GM18858 (cell line): ENCODE data around the gene TYW1B.
"Not testable (repeated sequence)": the region's sequence is repeated elsewhere in the genome, so short reads cannot be mapped to it uniquely, and the experiment has no call there.

Experiments
- ATAC-seq: cut with Tn5 transposase; IDR thresholded peaks from one replicate; pipeline ENCODE4 v1.9.1; 2021; ENCODE audit not compliant: unreplicated experiment

TYW1B gene

DNA sequence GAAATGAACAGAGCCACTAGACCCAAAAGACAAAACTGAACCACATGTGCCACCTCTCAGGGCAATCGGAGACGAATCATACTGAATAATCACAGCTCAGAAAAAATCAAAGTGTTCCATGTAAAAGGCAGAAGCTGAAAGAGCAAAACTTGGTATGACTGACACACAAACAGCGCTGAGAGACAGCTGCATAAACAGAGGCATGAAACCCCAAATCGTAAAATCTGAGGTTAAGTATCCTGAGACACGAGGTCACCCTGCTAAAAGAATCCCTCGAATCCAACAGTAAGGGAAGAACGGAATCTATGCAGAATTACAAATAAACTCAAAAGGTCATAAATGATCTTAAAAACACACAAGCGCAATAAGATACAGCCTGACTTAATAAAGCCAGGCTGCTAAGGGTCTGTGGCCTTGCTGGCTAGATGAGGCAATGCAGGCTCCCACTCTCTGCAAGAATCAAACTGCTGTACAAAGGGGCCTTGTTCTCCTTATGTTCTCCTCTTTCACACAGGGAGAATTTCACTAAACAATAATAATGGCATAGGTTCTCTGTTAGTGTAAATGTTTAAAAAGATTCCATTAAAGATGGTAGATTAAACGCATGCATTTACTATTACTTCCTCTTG is 247.7 kb downstream of the TYW1B start:
- ATAC-seq, result not testable (repeated sequence)

- no peak for ATAC-seq
These were observed 250.9 kb downstream of the TYW1B start for GRCh38 chr7:72577107-72577506.

- ATAC-seq, result not testable (repeated sequence)
These were observed 266.0 kb downstream of the TYW1B start for GRCh38 chr7:72561988-72562387.

DNA sequence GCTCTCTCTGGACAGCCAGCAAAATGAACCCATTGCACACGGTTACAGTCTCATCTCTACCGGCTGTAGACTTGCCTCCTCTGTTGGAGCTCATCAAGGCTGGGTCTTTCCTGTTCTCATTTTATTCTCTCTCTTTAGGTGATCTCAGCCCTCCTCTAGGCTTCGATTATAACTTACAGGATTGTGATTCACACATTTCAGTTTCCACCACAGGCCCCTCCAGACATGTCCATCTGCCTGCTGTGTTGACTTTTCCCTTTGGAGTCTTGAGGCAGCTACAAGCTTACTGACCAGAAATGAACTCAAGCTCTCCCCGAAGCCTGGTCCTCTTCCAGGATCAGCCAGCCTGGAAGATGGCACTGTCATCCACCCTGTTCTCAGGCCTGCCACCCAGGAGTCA is 268.5 kb downstream of the TYW1B start:
- not testable (repeated sequence) for ATAC-seq

DNA sequence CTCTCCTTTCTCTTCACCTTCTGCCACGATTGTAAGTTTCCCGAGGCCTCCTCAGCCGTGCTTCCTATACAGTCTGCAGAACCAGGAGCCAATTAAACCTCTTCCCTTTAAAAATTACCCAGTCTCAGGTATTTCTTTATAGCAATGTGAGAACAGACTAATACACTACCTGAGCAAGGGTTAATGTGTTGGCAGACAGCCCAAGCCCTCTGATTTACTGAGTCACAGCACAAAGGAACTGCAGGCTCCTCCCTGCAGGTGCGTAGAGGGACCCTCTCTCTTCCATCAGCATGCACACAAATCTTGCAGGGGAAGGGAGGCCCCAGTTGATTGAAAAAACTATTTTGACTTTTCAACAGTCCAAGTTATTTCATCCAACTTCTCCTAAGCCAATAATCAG is 271.3 kb downstream of the TYW1B start:
- not testable (repeated sequence) for ATAC-seq

DNA sequence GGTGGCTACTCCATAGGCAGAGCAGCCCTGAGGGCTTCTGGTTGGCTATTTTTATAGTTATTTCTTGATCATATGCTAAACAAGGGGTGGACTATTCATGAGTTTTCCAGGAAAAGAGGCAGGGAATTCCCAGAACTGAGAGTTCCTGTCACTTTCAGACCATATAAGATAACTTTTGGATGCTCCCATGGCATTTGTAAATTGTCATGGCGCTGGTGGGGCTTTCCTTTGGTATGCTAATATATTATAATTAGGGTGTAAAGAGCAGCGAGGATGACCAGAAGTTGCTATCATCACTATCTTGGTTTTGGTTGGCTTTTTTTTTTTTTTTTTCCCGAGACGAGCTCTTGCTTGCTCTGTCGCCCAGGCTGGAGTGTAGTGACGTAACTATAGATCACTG is 272.8 kb downstream of the TYW1B start:
- not testable (repeated sequence) for ATAC-seq

DNA sequence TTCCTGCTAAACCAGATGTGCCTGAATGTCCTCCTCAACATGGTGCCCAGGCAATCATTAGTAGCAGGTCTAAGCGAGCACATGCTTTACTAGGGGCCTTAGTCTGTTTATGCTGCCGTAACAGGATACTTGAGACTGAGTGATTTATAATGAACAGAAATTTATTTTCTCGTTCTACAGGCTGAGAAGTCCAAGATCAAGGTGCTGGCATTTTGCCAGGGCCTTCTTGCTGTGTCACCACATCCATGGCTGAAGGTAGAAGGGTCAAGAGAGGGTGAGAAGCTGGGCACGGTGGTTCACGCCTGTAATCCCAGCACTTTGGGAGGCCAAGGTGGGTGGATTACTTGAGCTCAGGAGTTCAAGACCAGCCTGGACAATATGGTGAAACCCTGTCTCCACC is 273.6 kb downstream of the TYW1B start:
- ATAC-seq, result not testable (repeated sequence)

DNA sequence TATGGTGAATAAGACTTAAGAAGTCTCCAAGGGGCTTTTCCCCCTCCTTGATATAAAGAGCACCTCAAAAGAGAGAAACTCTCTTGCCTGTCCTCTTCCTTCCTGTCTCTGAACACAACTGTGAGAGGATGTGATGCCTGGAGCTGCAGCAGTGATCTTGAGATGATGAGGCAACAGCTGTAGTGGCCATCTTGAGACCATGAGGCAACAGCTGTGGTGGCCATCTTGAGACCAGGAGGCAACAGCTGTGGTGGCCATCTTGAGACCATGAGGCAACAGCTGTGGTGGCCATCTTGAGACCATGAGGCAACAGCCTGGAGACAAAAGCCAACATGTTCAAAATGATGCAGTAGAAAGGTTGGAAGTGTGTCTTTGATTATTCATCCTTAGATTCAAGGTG is 277.5 kb downstream of the TYW1B start:
- ATAC-seq, result not testable (repeated sequence)

DNA sequence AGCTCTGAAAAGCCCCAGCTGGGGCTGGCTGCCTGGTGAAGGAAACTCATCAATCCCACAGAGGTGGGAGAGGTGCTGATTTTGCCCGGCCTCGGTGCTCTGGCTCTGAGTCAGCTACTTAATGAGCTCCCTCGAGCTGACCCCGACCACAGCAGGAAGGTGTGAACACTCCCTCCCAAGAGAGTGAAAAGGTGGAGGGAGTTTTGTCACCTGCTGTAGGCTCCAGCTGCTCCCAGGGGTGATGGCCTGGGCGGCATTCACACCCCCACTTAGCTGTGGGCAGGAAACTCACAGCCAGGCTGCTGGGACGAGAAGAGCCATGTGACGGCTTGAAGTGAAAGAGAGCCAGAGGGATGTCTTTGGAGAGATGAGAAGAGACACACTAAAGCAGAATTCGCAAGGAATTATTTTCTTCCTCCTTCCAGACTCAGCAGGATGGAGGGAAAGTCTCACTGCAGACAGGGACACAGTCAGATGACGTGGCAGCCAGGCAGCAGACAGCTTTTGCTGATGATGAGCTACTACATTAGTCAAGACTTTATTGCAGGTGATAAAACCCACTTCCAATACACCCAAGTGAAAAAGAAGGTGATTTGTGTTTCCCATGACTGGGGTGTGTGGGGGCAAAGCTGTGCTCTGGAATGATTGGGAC is 281.3 kb downstream of the TYW1B start:
- not testable (repeated sequence) for ATAC-seq

GRCh38 chr7:72544531-72544930 is 283.5 kb downstream of the TYW1B start:
- ATAC-seq, result not testable (repeated sequence)

DNA sequence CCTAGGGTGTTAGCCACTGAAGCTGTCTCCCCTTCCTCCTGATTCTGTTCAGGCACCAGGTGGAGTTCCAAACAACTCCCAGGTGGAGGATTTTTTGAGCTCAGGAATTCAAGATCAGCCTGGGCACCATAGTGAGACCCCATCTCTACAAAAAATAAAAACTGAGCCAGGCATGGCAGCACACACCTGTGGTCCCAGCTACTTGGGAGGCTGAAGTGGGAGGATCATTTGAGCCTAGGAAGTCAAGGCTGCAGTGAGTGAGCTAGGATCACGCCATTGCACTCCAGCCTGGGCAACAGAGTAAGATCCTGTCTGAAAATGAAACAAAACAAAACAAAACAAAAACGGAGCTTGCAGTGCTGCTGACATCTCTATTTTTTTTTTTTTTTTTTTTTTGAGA is 287.1 kb downstream of the TYW1B start:
- no peak for ATAC-seq

GRCh38 chr7:72540106-72540611 is 287.8 kb downstream of the TYW1B start:
- no peak for ATAC-seq

- ATAC-seq, result no peak
These were observed 288.3 kb downstream of the TYW1B start for GRCh38 chr7:72539702-72540101.

GRCh38 chr7:72538856-72539255 is 289.1 kb downstream of the TYW1B start:
- no peak for ATAC-seq

DNA sequence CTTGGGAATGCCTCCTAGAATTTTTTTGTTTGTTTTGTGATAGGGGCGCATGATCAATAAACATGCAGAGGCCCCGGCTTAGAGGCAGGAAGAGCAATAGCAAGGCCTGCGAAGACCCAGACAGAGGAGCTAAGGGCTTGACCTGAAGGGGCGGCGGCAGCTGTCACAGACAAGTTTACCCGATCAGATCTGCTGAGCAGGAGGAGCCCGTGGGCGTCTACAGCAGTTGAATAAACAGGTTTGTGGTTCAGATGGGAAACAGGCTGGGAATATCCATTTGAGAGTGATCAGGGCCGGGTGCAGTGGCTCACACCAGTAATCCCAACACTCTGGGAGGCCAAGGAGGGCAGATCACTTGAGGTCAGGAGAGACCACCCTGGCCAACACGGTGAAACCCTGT is 289.9 kb downstream of the TYW1B start:
- no peak for ATAC-seq

- ATAC-seq, result not testable (repeated sequence)
These were observed 292.0 kb downstream of the TYW1B start for GRCh38 chr7:72536038-72536437.

DNA sequence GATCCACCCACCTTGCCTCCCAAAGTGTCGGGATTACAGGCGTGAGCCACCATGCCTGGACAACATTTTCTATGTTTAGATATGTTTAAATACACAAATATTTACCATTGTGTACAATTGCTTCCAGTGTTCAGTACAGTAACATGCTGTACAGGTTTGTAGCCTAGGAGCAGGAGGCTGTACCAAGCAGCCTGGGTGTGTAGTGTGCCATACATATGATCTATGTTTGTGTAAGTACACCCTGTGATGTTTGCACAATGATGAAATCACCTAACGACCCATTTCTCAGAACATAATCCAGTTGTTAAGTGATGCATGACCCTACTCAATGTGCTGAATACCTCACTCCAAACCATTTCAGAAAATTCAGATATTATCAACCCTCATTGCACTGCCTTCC is 297.0 kb downstream of the TYW1B start:
- ATAC-seq, result not testable (repeated sequence)
